A549 treated with ZK216348 at 1 μM for 4 hours (cell line): ENCODE measurements around the gene SMYD1. TPM values are rescaled to one million over a fixed set of nuclear protein-coding genes. Genes with fewer than 3 reads are reported as not detected.

ENCODE experiments used
- total RNA-seq: library from RNA; stranded (reverse); fragments of 200-300 nt; extraction: Qiagen RNA extraction; gene quantifications from 5 replicates; pipeline ENCODE4 v1.2.3, GENCODE V29; 2022; ENCODE audit warnings: low read depth

Gene SMYD1
- not detected in 5 replicates for total RNA-seq

DNA sequence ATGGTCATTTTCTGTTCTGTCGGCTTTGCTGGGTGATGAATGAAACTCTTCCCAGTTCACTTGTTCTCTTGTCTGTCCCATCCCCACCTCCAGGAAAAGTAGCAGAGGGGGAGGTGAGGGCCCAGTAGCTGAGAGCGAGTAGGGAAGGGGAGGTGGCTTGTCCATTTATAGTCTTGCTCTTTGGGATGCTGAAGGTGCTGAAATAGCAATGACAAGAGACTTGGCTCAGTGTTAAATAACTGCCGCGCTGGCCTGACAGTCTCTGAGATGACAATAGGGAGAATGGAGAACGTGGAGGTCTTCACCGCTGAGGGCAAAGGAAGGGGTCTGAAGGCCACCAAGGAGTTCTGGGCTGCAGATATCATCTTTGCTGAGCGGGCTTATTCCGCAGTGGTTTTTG, at the start of gene SMYD1:
SMYD1 (plus strand) TSS at position 228 of the 400 bp plus-strand sequence; CDS start at position 268, 40 bp downstream.

DNA sequence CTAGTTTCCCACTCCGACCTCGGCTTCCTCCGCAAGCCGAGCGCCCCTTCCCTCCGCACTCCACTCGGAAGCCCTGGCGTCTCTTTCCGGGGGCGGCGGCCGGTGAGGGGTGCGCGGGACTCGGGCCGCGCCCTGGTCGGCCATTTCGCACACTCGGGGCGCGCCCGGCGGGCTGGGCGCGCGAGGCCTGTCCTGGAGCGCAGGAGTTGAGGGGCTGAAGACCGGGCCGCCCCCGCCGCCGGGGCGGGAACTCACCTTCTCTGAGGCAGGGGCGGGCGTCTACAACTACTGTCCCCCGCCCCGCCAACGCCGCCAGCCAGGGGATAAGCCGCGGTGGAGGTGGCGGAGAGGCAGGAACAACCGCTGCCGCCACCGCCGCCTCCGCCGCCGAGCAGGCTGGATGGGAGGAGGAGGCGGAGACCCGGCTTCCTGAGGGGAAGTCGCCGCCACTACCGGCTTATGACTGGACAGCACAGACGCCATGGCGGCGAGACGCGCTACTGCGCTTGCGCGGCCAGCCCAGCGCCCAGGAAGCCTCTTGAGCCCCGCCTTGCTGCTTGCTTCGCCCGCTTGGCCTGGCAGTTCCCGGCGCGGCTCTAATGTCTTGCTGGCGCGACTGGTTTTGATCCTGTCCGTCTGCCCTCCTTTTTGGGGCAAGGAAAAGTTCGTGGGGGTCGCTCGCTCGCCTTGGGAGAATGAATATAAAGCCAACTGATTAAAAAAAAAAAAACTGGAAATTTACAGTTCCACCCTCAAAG, 12.1 kb upstream of the SMYD1 start, which contains the start of gene KRCC1:
KRCC1 (minus strand) TSS at position 413 of the 758 bp plus-strand sequence. CDS start 27,220 bp downstream, outside the sequence.

DNA sequence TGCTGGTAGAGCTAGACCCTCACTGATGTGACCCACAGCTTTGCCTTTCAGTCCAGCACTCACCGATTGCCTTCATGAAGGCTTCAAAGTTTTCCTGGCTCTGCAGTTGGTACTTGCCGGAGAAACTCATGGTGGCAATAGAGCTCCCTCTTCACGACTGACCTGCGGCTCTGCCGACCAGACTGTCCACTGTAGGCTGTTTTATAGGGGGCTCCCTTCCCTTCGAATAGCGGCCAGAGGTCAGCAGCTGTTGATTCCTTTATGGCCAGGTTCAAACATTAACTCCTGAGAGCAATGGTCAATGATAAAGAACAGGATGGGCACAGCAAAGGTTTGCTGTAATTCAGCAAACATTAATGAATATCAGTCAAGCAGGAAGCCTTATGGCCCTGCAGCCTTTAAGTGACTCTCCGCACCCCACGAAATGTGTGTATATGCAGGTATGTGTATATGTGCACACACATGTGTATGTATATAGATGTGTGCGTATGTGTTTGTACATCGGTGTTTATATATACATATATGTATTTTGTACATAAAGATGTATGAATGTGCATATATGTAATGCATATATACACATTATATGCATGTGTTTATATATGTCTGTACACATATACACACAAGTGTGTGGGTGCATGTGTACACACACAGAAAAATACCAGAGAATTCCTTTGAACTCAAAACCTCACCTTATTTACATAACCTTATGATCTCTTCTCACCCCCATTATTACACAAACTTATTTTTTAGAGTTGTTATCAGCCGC, 60.4 kb downstream of the SMYD1 start, which contains the start of gene FABP1:
FABP1 (minus strand) TSS at position 175 of the 766 bp plus-strand sequence; CDS start at position 130, 45 bp downstream.

Other genes with a start within 250 kb of the SMYD1 start
- gene RGPD2, start 242.0 kb upstream of the SMYD1 start, total RNA-seq, result 0.35 to 1.1 TPM (median 0.65 TPM) in 3 of 5 replicates, not detected in the others
- not detected in 5 replicates for gene RNU2-63P, start 51.3 kb upstream of the SMYD1 start, total RNA-seq
- 9.8 to 16.2 TPM (median 12.9 TPM) in 5 replicates for gene KRCC1, start 12.0 kb upstream of the SMYD1 start, total RNA-seq
- not detected in 5 replicates for gene FABP1, start 60.2 kb downstream of the SMYD1 start, total RNA-seq
- gene THNSL2, start 102.5 kb downstream of the SMYD1 start, total RNA-seq, result not detected in 5 replicates